ENCODE data around the gene DIP2A.

DNA sequence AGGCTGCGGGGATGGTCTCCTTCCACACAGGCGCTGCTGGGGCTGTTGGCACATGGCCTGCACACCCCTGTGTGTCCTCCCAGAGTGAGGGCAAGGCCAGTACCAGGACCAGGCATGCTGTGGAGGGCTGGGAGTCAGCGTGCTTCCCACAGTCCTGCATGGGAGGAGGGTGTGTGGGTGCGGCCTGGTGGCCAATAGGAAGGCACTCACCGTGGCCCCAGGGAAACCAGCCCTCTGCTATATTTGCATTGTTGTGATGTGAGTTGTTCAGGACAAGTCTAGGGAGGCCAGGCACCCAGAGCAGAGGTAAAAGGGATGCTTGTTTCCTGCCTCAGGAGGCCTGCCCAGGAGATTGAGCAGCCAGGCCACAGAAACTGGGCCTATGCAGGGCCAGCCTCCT is 86.7 kb downstream of the DIP2A start:
- TF ChIP-seq, protein P1, sequence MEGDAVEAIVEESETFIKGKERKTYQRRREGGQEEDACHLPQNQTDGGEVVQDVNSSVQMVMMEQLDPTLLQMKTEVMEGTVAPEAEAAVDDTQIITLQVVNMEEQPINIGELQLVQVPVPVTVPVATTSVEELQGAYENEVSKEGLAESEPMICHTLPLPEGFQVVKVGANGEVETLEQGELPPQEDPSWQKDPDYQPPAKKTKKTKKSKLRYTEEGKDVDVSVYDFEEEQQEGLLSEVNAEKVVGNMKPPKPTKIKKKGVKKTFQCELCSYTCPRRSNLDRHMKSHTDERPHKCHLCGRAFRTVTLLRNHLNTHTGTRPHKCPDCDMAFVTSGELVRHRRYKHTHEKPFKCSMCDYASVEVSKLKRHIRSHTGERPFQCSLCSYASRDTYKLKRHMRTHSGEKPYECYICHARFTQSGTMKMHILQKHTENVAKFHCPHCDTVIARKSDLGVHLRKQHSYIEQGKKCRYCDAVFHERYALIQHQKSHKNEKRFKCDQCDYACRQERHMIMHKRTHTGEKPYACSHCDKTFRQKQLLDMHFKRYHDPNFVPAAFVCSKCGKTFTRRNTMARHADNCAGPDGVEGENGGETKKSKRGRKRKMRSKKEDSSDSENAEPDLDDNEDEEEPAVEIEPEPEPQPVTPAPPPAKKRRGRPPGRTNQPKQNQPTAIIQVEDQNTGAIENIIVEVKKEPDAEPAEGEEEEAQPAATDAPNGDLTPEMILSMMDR (IDR thresholded peaks at IDR 0.05), result no peak
- TF ChIP-seq EP300 (IDR thresholded peaks at IDR 0.05) (no peak), POLR2A (IDR thresholded peaks at IDR 0.05) (no peak), POLR2AphosphoS5 (IDR thresholded peaks at IDR 0.05) (no peak)

Measured in gastroesophageal sphincter (tissue), 3 donors.